CD14-positive monocyte (primary cell): ENCODE measurements around the gene CYTH4. TPM values are rescaled to one million over a fixed set of nuclear protein-coding genes. Genes with fewer than 3 reads are reported as not detected.

ENCODE experiments used
- DNase-seq, 3 donors: peaks; one replicate each; pipeline ENCODE4 v3.0.0-alpha.2; 2011 to 2022
- H2AFZ ChIP-seq: 2 replicates; pipeline ENCODE4 v1.6.0; 2012; ENCODE audit warnings: mild to moderate bottlenecking, low read depth, low read length, inconsistent platforms; ENCODE audit not compliant: insufficient read depth, poor library complexity, severe bottlenecking
- H3K27ac ChIP-seq, 2 donors: 1 replicate in 1 of 2; 2 replicates in 1 of 2; pipeline ENCODE4 v1.5.1; 2012 to 2013; ENCODE audit warnings: low read length in 2 of 2, control low read depth in 1 of 2, inconsistent platforms in 1 of 2, low read depth in 1 of 2, mild to moderate bottlenecking in 1 of 2
- H3K27me3 ChIP-seq, 2 donors: one replicate each; pipeline versions ENCODE4 v1.6.0 to v1.6.1; 2011 to 2013; ENCODE audit warnings: low read length in 2 of 2; ENCODE audit not compliant: control insufficient read depth in 2 of 2, insufficient read depth in 2 of 2
- H3K36me3 ChIP-seq, 2 donors: replicated peaks in 1 of 2; 1 replicate in 1 of 2; 2 replicates in 1 of 2; pipeline versions ENCODE4 v1.5.1 to v1.6.1; 2012 to 2013; ENCODE audit warnings: low read length in 2 of 2, control low read depth in 1 of 2, inconsistent platforms in 1 of 2, mild to moderate bottlenecking in 1 of 2; ENCODE audit not compliant: insufficient read depth in 2 of 2, control insufficient read depth in 1 of 2
- H3K4me1 ChIP-seq, 2 donors: 1 replicate in 1 of 2; 2 replicates in 1 of 2; pipeline versions ENCODE4 v1.5.1 to v1.6.1; 2012 to 2013; ENCODE audit warnings: low read length in 2 of 2, control low read depth in 1 of 2, inconsistent platforms in 1 of 2, mild to moderate bottlenecking in 1 of 2, moderate library complexity in 1 of 2; ENCODE audit not compliant: insufficient read depth in 2 of 2, control insufficient read depth in 1 of 2
- H3K4me2 ChIP-seq: replicated peaks from 2 replicates; pipeline ENCODE3; 2012; ENCODE audit warnings: low read length, moderate library complexity, mild to moderate bottlenecking; ENCODE audit not compliant: poor library complexity, severe bottlenecking; ENCODE audit errors: extremely low read depth
- H3K4me3 ChIP-seq, 3 experiments: fragments of 200-600 bp in 1 of 3; sonication (generic) in 1 of 3; replicated peaks in 1 of 3; 1 replicate in 2 of 3; 2 replicates in 1 of 3; pipeline ENCODE4 v1.5.1; 2011 to 2013; ENCODE audit warnings: low read length in 3 of 3, mild to moderate bottlenecking in 3 of 3, control low read depth in 2 of 3, low read depth in 2 of 3, inconsistent platforms in 1 of 3, moderate library complexity in 1 of 3
- H3K79me2 ChIP-seq: 2 replicates; pipeline ENCODE4 v1.6.0; 2012; ENCODE audit warnings: mild to moderate bottlenecking, control low read depth, inconsistent platforms, low read length, moderate library complexity; ENCODE audit not compliant: insufficient read depth
- H3K9ac ChIP-seq: 2 replicates; pipeline ENCODE4 v1.6.0; 2017; ENCODE audit warnings: low read length, mild to moderate bottlenecking; ENCODE audit not compliant: insufficient read depth, poor library complexity, severe bottlenecking
- H3K9me3 ChIP-seq, 2 donors: replicated peaks in 1 of 2; 1 replicate in 1 of 2; 2 replicates in 1 of 2; pipeline versions ENCODE4 v1.5.1 to v1.6.1; 2012 to 2013; ENCODE audit warnings: low read length in 2 of 2, control low read depth in 1 of 2; ENCODE audit not compliant: control insufficient read depth in 1 of 2, insufficient read depth in 1 of 2
- H4K20me1 ChIP-seq: 2 replicates; pipeline ENCODE4 v1.6.0; 2012; ENCODE audit warnings: mild to moderate bottlenecking, low read length, control low read depth, moderate library complexity; ENCODE audit not compliant: insufficient read depth
- H3K27ac Mint-ChIP-seq, 7 donors: one replicate each; pipeline ENCODE4 v1.8.0; 2020; ENCODE audit warnings: mild to moderate bottlenecking in 7 of 7, mixed read lengths in 7 of 7, moderate library complexity in 6 of 7, inconsistent platforms in 2 of 7
- H3K27me3 Mint-ChIP-seq, 3 donors: one replicate each; pipeline ENCODE4 v1.8.0; 2021 to 2022; ENCODE audit warnings: low read depth in 3 of 3, mild to moderate bottlenecking in 3 of 3, mixed read lengths in 3 of 3, moderate library complexity in 3 of 3, inconsistent platforms in 1 of 3
- H3K36me3 Mint-ChIP-seq, 2 donors: one replicate each; pipeline ENCODE4 v1.8.0; 2020; ENCODE audit warnings: mixed read lengths in 2 of 2, inconsistent platforms in 1 of 2, mild to moderate bottlenecking in 1 of 2
- H3K4me1 Mint-ChIP-seq: one replicate; pipeline ENCODE4 v1.8.0; 2020; ENCODE audit warnings: mild to moderate bottlenecking, mixed read lengths
- H3K4me3 Mint-ChIP-seq, 2 donors: one replicate each; pipeline ENCODE4 v1.8.0; 2020; ENCODE audit warnings: mild to moderate bottlenecking in 2 of 2, mixed read lengths in 2 of 2, moderate library complexity in 1 of 2
- H3K9me3 Mint-ChIP-seq, 7 donors: one replicate each; pipeline ENCODE4 v1.8.0; 2020 to 2022; ENCODE audit warnings: mixed read lengths in 7 of 7, mild to moderate bottlenecking in 6 of 7, moderate library complexity in 6 of 7, inconsistent platforms in 2 of 7
- WGBS: methylation state at CpG from one replicate; pipeline ENCODE4 v1.1.5; 2013; ENCODE audit warnings: missing lambda C conversion rate; ENCODE audit not compliant: insufficient coverage; 5-methylcytosine and 5-hydroxymethylcytosine counted together
- intact Hi-C, 2 donors: fragments of 100-400 bp; cut with micrococcal nuclease; formaldehyde crosslinking; loops; one replicate each; pipeline versions ENCODE4 v1.15.0 to v1.15.1; 2023
- polyA plus RNA-seq, 3 donors: library from polyadenylated mRNA; depleted of rRNA in 1 of 3; unstranded in 2 of 3; stranded (reverse) in 1 of 3; fragments of 300-500 nt in 2 of 3; fragments of >200 nt in 1 of 3; fragmentation: Illumina TruSeq in 2 of 3; gene quantifications; 1 replicate in 2 of 3; 2 replicates in 1 of 3; pipeline ENCODE4 v1.2.3, GENCODE V29; 2012 to 2021
- TF ChIP-seq, protein P1 (sequence below): fragments of 200-600 bp; IDR thresholded peaks from one replicate; pipeline ENCODE4 v1.8.0; 2022; ENCODE audit warnings: antibody characterized with exemption, mild to moderate bottlenecking

Gene CYTH4
- polyA plus RNA-seq, 3 donors: 51.0 to 254 (median 70.0) TPM

DNA sequence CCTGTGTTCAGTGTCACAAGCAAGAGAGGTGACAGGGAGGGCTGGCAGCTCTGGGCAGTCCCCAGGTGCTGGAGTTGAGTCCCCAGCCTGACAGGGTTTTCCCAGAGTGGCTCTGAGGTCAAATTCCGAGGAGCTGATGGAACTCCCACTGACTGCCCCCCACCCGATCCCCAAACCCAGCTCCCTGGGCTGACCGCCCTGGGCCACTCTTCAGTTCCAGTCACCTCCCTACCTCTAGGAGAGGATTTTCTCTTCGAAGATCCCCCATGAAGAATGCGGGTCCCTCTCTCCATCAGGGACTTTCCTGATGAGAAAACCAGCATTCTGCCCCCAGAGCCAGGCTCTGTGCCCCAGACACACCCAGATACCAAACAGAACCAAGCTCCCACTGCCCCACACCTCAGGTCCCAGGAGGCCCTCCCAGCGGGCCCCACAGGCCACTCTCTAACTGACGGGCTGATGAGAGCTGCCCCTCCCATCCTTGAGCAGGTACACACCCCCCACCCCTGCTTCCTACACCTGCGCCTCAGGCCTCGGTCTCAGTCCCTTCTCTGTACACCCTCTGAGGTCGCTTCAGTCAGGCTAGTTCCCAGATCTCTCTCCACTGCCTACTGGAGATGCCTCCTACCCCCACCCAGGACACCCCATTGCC lies 26.1 kb upstream of the CYTH4 start:
- 88% methylated on average over 9 of the region's 10 CpGs for WGBS
- peak overlapping the region in 1 of 7 donors; percentile 42 for H3K27ac Mint-ChIP-seq

GRCh38 chr22:37258005-37258752 lies 24.1 kb upstream of the CYTH4 start:
- intact Hi-C loops: loop anchor here in 1 of 2 donors (2.0 kb wide), 1 partner anchor 59 kb away; no protein-coding TSS in a partner anchor

More for the DNA sequence above, 26.1 kb upstream of the CYTH4 start:
- no peaks in the 10 kb centered on the region for H3K36me3 ChIP-seq
- H3K27me3 Mint-ChIP-seq: peaks cover 10 to 13% (median 10%) of the 10 kb centered on the region in 3 donors
- H2AFZ ChIP-seq: no peak overlapping the region
- H3K9me3 ChIP-seq: no peaks in the 10 kb centered on the region
- DNase-seq: no peak
- intact Hi-C loops: no loop called here
- H3K9ac ChIP-seq: no peak overlapping the region
- H3K9me3 Mint-ChIP-seq: peaks cover 0 to 1% (median 0%) of the 10 kb centered on the region in 7 donors
- no peaks in the 10 kb centered on the region for H3K36me3 Mint-ChIP-seq
- no peak overlapping the region for H3K27ac ChIP-seq
- no peak overlapping the region for H3K4me3 ChIP-seq
- no peak overlapping the region for H3K4me2 ChIP-seq
- H3K27me3 ChIP-seq: peaks cover 0 to 2% of the 10 kb centered on the region in 2 donors
- H3K79me2 ChIP-seq: no peaks in the 10 kb centered on the region
- TF ChIP-seq, protein P1, sequence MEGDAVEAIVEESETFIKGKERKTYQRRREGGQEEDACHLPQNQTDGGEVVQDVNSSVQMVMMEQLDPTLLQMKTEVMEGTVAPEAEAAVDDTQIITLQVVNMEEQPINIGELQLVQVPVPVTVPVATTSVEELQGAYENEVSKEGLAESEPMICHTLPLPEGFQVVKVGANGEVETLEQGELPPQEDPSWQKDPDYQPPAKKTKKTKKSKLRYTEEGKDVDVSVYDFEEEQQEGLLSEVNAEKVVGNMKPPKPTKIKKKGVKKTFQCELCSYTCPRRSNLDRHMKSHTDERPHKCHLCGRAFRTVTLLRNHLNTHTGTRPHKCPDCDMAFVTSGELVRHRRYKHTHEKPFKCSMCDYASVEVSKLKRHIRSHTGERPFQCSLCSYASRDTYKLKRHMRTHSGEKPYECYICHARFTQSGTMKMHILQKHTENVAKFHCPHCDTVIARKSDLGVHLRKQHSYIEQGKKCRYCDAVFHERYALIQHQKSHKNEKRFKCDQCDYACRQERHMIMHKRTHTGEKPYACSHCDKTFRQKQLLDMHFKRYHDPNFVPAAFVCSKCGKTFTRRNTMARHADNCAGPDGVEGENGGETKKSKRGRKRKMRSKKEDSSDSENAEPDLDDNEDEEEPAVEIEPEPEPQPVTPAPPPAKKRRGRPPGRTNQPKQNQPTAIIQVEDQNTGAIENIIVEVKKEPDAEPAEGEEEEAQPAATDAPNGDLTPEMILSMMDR: no peak
- H4K20me1 ChIP-seq: no peaks in the 10 kb centered on the region
- no peak overlapping the region for H3K4me3 Mint-ChIP-seq
- H3K4me1 Mint-ChIP-seq: peaks cover 20% of the 10 kb centered on the region
- H3K4me1 ChIP-seq: peaks cover 15 to 25% of the 10 kb centered on the region in 2 donors

More at GRCh38 chr22:37258005-37258752, 24.1 kb upstream of the CYTH4 start:
- H3K27me3 Mint-ChIP-seq: peaks cover 13 to 18% (median 14%) of the 10 kb centered on the region in 3 donors
- peaks cover 20% of the 10 kb centered on the region for H3K4me1 Mint-ChIP-seq
- no peak for DNase-seq
- Histone ChIP-seq H3K4me2 (no peak overlapping the region), H3K9me3 (no peaks in the 10 kb centered on the region), H3K27ac (no peak overlapping the region), H3K4me1 (peaks cover 15 to 25% of the 10 kb centered on the region in 2 donors), H4K20me1 (no peaks in the 10 kb centered on the region), H3K4me3 (no peak overlapping the region), H2AFZ (no peak overlapping the region), H3K9ac (no peak overlapping the region), H3K36me3 (no peaks in the 10 kb centered on the region), H3K79me2 (no peaks in the 10 kb centered on the region), H3K27me3 (peaks cover 0 to 2% of the 10 kb centered on the region in 2 donors)
- no peak overlapping the region for H3K4me3 Mint-ChIP-seq
- WGBS: 89% methylated on average over 4 of the region's 9 CpGs
- H3K36me3 Mint-ChIP-seq: no peaks in the 10 kb centered on the region
- TF ChIP-seq, protein P1: no peak
- H3K27ac Mint-ChIP-seq: no peak overlapping the region
- peaks cover 0 to 2% (median 0%) of the 10 kb centered on the region in 7 donors for H3K9me3 Mint-ChIP-seq
